GM21447 (cell line): ENCODE measurements around the gene UTP4.
A peak's percentile ranks its signal among the peaks of the same experiment; 100 is the strongest.

Experiments
- ATAC-seq: cut with Tn5 transposase; IDR thresholded peaks from one replicate; pipeline ENCODE4 v1.9.1; 2021; ENCODE audit not compliant: unreplicated experiment

UTP4 gene

GRCh38 chr16:69132424-69133252, at the start of gene UTP4, which contains the start of gene CHTF8:
UTP4 (plus strand) TSS chr16:69132649; CDS start chr16:69133460, 811 bp downstream.
CHTF8 (minus strand) TSS chr16:69132588; CDS start chr16:69121458, 11,130 bp downstream.
- peak; percentile 86 for ATAC-seq

DNA sequence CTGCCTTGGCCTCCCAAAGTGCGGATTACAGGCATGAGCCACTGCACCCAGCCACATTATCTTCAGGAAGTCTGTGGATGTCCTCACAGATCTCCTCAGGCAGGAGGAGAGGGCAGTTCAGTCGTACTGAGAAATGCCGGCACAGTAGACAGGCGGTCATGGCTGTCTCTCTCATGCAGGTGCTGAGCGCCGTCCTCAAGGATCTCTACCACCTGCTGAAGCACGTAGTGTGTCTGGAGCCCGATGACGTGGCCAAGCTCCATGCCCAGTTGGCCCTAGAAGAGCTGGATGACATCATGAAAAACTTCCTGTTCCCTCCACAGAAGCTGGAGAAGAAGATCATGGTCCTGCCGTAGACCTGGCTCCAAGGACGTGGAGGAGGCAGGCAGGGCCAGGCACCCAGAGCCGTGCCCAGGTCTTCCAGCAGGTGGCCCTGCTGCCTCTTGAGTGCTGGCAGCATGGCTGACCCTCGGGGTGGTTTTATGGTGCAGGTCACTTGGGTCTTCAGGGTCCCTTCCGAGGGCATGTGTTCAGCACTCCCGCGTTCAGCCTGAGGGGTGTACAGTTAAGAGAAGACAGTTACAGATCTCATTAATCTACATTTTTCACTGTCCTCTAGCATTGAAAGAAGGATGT, 49.0 kb upstream of the UTP4 start:
- ATAC-seq: no peak

DNA sequence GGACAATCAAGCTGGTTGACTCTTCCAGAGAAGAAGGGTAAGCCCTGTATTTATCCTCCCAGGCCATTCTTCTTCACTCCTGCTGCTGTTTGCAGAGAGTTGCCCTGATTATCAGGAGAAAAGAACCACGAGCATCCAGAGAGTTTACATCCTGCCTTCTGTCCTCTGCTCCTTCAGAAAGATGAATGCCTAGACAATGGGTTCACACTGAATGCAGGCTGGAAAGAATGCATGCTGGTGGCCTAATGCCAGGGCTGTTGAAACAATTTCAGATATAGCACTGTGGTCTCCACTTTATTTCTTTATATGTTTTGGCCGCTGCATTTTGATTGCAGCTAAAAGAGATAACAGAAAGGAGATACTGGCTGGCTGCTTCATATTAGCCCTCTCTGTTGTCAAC, 48.2 kb upstream of the UTP4 start:
- no peak for ATAC-seq

DNA sequence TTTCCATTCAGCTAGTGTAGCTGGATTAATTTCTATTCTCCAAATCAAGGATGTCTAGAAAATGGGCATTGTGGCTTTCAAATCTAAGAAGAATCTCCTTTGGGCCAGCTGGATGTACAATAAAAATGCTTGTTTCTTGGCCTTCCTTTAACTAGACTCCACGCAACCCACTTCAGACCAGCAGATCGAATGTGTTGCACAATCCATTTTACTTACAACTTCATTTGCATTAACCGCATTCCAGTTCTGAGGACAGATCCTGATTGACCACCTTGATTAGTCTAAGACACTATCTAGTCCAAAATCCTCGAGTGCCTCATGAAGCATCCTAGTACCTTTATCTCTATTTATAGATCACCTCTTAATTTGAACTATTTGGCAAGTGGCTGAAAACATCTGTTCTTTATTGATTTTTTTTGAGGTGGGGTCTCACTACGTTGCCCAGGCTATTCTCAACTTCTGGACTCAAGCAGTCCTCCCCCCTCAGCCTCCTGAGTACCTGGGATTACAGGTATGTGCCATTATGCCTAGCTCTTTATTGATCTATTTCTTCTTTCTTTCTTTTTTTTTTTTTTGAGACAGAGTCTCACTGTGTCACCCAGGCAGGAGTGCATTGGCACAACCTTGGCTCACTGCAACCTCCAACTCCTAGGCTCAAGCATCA, 47.3 kb upstream of the UTP4 start:
- no peak for ATAC-seq

DNA sequence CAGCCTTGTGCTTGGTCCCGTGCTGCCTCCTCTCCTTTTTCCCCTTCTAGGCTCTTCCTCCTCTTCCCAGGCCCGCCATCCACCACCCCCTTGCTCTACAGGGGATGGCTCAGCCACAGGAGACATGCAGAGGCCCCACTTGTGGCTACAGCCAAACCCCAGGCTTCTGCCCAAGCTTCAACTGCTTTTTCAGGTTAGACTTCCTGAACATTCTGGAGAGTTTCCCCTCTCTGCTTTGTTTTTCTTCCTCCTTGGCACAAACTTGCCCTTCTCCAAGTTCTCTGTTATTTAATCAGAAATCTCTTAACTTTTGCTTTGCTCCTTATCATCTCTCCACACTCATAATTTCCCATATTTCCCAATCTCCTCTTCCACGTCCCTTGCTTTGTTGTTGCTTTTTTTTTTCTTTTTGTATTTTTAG, 45.3 kb upstream of the UTP4 start:
- ATAC-seq: no peak

- ATAC-seq: no peak
Measured at GRCh38 chr16:69088684-69089083, 43.8 kb upstream of the UTP4 start.

- no peak for ATAC-seq
Measured at GRCh38 chr16:69089091-69089910, 43.1 kb upstream of the UTP4 start.

DNA sequence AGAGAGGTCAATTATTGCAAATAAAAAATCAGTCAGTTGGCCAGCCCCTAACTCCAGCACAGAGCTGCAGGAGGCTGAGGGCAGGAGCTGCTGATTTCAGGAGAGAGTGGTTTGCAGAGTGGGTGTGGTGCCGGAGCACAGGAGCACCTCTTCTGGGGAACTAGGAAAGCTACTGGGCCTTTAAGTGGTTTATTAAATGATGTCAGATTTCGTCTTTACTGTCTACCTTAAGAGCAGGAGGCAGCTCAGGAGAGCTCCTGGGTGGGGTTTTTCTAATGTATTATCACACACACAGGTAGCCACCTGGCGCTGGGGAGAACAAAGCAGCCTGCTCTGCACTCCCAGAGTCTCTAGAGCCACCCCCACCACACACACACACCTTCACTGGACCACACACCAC, 38.5 kb upstream of the UTP4 start:
- ATAC-seq: no peak

DNA sequence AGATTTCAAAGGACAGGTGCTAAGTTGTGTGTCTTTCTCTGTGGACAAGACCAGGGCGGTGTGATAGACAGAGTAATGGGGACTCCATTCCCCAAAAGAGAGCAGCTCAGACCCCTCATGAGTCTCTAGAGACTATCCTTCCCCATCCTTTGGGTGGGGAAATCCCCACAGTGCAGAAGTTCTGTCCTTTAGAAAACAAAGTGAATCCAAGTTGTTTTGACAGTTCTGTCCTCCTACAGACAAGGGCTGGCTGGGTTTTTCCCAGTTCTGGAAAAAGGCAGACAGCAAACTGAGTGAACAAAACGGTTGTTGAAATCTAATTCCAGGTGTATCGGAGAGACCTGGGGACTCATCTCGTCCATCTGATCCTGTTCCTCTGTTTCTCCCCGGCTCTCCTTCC, 37.9 kb upstream of the UTP4 start:
- ATAC-seq: no peak

GRCh38 chr16:69095193-69095592, 37.3 kb upstream of the UTP4 start:
- ATAC-seq: no peak

DNA sequence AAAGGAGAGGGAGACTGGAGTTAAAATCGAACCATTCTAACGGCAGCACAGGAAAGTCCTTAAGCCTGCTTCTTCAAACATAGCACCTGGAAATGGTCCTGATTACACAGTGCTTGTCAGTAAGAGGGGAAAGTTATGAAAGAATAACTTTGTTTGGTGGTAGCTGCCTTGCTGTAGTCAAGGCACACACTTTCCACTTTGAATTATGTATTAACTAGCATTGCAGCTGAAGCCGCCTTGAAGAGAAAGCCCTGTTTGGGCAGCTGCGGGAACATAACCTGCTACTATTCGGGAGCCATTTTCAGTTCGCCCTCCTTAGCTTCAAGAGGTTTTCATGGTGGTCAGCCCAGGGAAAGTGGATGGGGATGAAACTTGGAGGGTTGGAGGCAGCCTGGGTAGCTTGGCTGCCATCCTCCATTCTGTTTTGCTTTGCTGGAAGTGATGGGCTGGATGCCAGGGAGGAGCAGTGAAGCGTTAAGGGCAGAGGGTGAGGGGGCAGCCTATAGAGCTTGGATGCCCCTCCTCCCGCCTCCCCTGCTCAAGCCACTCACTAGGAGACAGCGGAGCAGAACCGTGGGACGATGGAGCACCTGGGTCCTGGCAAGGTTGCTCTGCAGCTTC, 32.3 kb upstream of the UTP4 start:
- ATAC-seq: no peak

DNA sequence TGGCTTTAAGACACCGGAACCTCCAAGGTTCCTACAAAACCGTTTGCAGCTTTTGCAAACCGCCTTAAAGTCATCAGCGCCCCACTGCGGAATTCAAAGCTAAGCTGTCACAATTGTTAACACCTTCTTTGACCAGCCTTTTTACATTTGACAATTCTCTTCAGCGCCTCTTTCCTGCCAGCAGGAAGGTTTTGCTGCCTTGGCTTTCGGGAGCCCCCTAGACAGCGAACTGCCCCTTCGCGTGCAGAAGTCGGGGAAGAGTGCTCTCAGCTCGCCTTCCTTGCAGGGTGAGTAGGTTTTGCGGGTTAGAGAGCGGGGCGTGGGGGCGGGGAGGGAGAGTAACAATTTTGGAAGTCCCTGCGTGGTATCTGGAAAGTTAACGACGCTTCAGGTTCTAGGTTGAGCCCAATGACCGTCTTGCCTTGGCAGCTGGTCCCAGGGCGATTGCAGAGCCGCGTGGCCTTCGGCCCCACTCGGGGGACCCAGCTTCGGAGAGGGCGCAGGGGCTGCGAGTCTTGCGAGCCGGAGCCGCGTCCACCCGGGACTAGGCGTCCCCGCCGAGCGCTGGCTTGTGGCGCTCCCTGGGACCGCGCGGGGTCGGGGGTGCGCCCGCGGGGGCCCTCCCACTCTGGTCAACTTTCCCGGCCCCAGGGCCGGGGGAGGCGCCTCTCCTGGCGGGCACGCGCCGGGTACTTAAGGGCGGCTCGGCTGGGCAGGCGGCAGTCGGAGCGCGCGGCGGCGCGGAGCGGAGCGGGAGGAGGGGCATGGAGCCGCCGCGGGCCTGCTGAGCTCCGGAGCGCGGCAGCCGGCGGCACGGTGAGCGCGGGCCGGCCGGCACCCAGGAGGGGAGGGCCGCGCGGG, 26.7 kb upstream of the UTP4 start, which contains the start of gene HAS3:
TSS of gene HAS3 (plus strand) at position 153 of the 861 bp plus-strand sequence. CDS start 3,743 bp downstream, outside the sequence.
- no peak for ATAC-seq

GRCh38 chr16:69106491-69107315, 25.7 kb upstream of the UTP4 start:
- ATAC-seq: no peak

DNA sequence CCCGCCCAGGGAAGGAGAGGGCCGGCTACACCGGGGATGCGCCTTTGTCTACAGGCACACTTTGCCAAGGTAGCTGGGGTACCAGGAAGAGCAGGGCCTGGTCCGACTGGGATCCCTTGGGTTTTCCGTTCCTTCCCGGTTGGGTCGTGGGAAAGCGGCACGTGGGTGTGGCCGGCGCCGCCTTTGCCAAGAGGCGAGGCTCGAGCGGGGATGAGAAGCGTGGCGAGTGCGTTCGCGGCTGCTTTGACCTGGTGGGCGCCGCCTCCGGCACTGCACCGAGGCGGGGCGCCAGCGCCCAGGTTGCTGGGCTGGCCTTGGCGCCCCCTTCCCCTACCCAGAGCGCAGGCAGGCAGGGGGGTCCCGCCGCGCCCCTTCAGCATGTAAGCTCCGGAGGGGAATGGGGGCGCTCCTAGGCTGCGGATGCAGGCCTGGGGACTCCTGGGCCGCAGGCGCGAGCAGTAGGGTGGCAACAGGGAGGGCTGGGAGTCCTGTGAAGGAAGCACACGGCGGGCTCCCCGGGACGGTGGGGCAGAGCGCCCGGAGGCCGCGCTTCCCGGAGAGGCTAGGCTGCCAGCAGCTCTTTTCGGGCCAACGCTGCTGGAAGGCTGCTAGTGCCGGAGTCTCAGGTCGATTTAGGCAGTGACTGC, 25.0 kb upstream of the UTP4 start:
- ATAC-seq: no peak

DNA sequence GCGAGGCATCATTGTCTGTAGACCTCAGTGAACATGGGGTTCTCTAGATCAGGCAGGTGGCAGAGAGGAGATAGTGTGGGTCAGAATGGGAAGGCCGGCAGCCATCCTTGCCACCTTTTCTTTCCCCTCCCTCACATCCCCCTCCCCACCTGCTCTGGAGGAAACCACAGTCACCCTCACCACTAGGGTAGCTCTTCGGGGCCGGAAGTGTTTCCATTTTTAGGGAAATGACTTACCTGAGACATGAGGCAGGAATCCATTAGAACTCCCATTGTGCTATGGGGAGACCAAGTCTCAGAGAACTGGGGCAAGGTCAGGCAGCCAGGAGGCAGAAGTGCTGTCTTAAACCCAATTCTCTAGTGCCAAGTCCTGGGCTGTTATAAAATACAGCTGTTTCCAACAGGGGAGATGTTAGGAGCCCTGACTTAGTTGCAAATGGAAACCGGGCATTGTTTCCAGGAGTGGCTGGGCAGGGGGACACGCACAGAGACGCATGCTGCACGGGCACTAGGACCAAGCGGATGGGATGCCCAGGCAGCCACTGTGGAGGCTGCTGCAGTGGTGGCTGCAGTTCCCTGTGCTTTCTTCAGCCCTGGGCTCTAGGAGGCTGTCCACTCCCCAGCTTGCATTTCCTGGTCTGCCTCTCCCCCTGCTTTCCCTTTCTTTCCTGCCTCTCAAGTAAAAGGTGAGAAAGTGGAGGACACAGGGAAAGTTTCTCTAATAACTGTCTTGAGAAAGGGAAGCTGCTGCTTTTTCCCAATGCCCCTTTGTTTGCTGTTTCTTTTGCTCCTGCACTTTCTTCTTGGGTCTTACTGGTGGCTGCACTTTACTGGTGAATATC, 24.2 kb upstream of the UTP4 start:
- ATAC-seq: no peak

- ATAC-seq: no peak
Measured at GRCh38 chr16:69108905-69109252, 23.6 kb upstream of the UTP4 start.
